Neural progenitor cell (in vitro differentiated cells): ENCODE measurements around the gene FHOD3. TPM values are rescaled to one million over a fixed set of nuclear protein-coding genes. Genes with fewer than 3 reads are reported as not detected.

Source experiments
- DNase-seq: peaks from one replicate; pipeline ENCODE4 v3.0.0-alpha.2; 2016; ENCODE audit warnings: low spot score
- H2AFZ ChIP-seq: fragments of 200-600 bp; sonication (generic); replicated peaks from 2 replicates; pipeline ENCODE4 v1.6.1; 2016; ENCODE audit warnings: antibody characterized with exemption
- H3F3A ChIP-seq: fragments of 200-600 bp; sonication (generic); 2 replicates; pipeline ENCODE4 v1.6.1; 2016; ENCODE audit warnings: antibody characterized with exemption, low read depth
- H3K27ac ChIP-seq: fragments of 200-600 bp; sonication (generic); 2 replicates; pipeline ENCODE4 v1.5.1; 2016; ENCODE audit warnings: mild to moderate bottlenecking
- H3K27me3 ChIP-seq: fragments of 200-600 bp; sonication (generic); 2 replicates; pipeline ENCODE4 v1.6.1; 2016; ENCODE audit warnings: mild to moderate bottlenecking, moderate library complexity
- H3K36me3 ChIP-seq: fragments of 200-600 bp; sonication (generic); 2 replicates; pipeline ENCODE4 v1.5.1; 2016
- H3K4me1 ChIP-seq: fragments of 200-600 bp; sonication (generic); 2 replicates; pipeline ENCODE4 v1.6.1; 2016; ENCODE audit warnings: mixed run types
- H3K4me2 ChIP-seq: fragments of 200-600 bp; sonication (generic); 2 replicates; pipeline ENCODE4 v1.6.1; 2016
- H3K4me3 ChIP-seq: fragments of 200-600 bp; sonication (generic); 2 replicates; pipeline ENCODE4 v1.5.1; 2016
- H3K79me2 ChIP-seq: fragments of 200-600 bp; sonication (generic); 2 replicates; pipeline ENCODE4 v1.6.1; 2016; ENCODE audit warnings: low read depth
- H3K9ac ChIP-seq: fragments of 200-600 bp; sonication (generic); 2 replicates; pipeline ENCODE4 v1.6.1; 2016
- H3K9me3 ChIP-seq: fragments of 200-600 bp; sonication (generic); 2 replicates; pipeline ENCODE4 v1.5.1; 2016; ENCODE audit warnings: low read depth
- H4K20me1 ChIP-seq: fragments of 200-600 bp; sonication (generic); 2 replicates; pipeline ENCODE4 v1.6.1; 2016; ENCODE audit warnings: low read depth
- H3K27ac Mint-ChIP-seq: 3 replicates; pipeline ENCODE4 v1.8.0; 2021; ENCODE audit warnings: mixed read lengths
- H3K27me3 Mint-ChIP-seq: 2 replicates; pipeline ENCODE4 v1.8.0; 2022; ENCODE audit warnings: low read depth, mild to moderate bottlenecking, inconsistent platforms, moderate library complexity, mixed read lengths; ENCODE audit not compliant: insufficient read depth
- H3K36me3 Mint-ChIP-seq: 3 replicates; pipeline ENCODE4 v1.8.0; 2021; ENCODE audit warnings: mixed read lengths
- H3K4me1 Mint-ChIP-seq: 3 replicates; pipeline ENCODE4 v1.8.0; 2021; ENCODE audit warnings: mixed read lengths
- H3K4me3 Mint-ChIP-seq: 3 replicates; pipeline ENCODE4 v1.8.0; 2021; ENCODE audit warnings: mild to moderate bottlenecking, moderate library complexity, mixed read lengths
- H3K9me3 Mint-ChIP-seq: 3 replicates; pipeline ENCODE4 v1.8.0; 2020; ENCODE audit warnings: mixed read lengths
- CTCF ChIP-seq: fragments of 200-600 bp; sonication (generic); IDR thresholded peaks from 2 replicates; pipeline ENCODE4 v1.5.1; 2017; ENCODE audit warnings: antibody characterized with exemption, mild to moderate bottlenecking
- EZH2 ChIP-seq: fragments of 200-600 bp; sonication (generic); IDR thresholded peaks from 2 replicates; pipeline ENCODE4 v1.6.1; 2017; ENCODE audit warnings: antibody characterized with exemption, mild to moderate bottlenecking, moderate library complexity
- EZH2phosphoT487 ChIP-seq: fragments of 200-600 bp; sonication (generic); IDR thresholded peaks from 2 replicates; pipeline ENCODE4 v1.6.1; 2017; ENCODE audit warnings: antibody characterized with exemption
- total RNA-seq: library from RNA; depleted of rRNA; stranded (reverse); fragments of >200 nt; gene quantifications from 2 replicates; pipeline ENCODE4 v1.2.3, GENCODE V29; 2015; ENCODE audit warnings: low replicate concordance

FHOD3 gene
- total RNA-seq, 1 donor from 2014 or later: 69.7 TPM

- no peak overlapping the region for H2AFZ ChIP-seq
- Mint-ChIP-seq H3K27me3 (no peaks in the 10 kb centered on the region), H3K36me3 (peaks cover 42% of the 10 kb centered on the region), H3K9me3 (peaks cover 17% of the 10 kb centered on the region), H3K4me3 (no peak overlapping the region), H3K27ac (no peak overlapping the region), H3K4me1 (no peaks in the 10 kb centered on the region)
- H3K9me3 ChIP-seq: no peaks in the 10 kb centered on the region
- H3K36me3 ChIP-seq: peaks cover 4% of the 10 kb centered on the region
- H3K27ac ChIP-seq: no peak overlapping the region
- H3K4me3 ChIP-seq: no peak overlapping the region
- no peak overlapping the region for H3K9ac ChIP-seq
- H4K20me1 ChIP-seq: peaks cover 21% of the 10 kb centered on the region
- peaks cover 44% of the 10 kb centered on the region for H3K79me2 ChIP-seq
- no peaks in the 10 kb centered on the region for H3F3A ChIP-seq
- no peaks in the 10 kb centered on the region for H3K27me3 ChIP-seq
- H3K4me1 ChIP-seq: no peaks in the 10 kb centered on the region
- DNase-seq: no peak
- no peak overlapping the region for H3K4me2 ChIP-seq
- no peak for TF ChIP-seq CTCF
- no peak for TF ChIP-seq EZH2phosphoT487
- TF ChIP-seq EZH2: no peak
These were observed 524.2 kb downstream of the FHOD3 start for GRCh38 chr18:36821681-36822080.

GRCh38 chr18:36825526-36825925, 528.0 kb downstream of the FHOD3 start:
- DNase-seq: no peak
- Histone ChIP-seq H3K9ac (no peak overlapping the region), H3K4me2 (no peak overlapping the region), H3K4me3 (no peak overlapping the region), H3F3A (peaks cover 23% of the 10 kb centered on the region), H2AFZ (no peak overlapping the region), H3K79me2 (peaks cover 63% of the 10 kb centered on the region), H3K9me3 (no peaks in the 10 kb centered on the region), H3K27ac (no peak overlapping the region), H3K27me3 (no peaks in the 10 kb centered on the region), H3K36me3 (peaks cover 4% of the 10 kb centered on the region), H4K20me1 (peaks cover 11% of the 10 kb centered on the region), H3K4me1 (peaks cover 3% of the 10 kb centered on the region)
- Mint-ChIP-seq H3K27ac (no peak overlapping the region), H3K4me3 (no peak overlapping the region), H3K9me3 (peaks cover 17% of the 10 kb centered on the region), H3K36me3 (peaks cover 31% of the 10 kb centered on the region), H3K4me1 (peaks cover 19% of the 10 kb centered on the region), H3K27me3 (peaks cover 2% of the 10 kb centered on the region)
- TF ChIP-seq EZH2phosphoT487 (no peak), EZH2 (no peak)

GRCh38 chr18:36826556-36826955, 529.0 kb downstream of the FHOD3 start:
- no peak overlapping the region for H3K9ac ChIP-seq
- H4K20me1 ChIP-seq: peaks cover 1% of the 10 kb centered on the region
- Mint-ChIP-seq H3K36me3 (peaks cover 29% of the 10 kb centered on the region), H3K27ac (no peak overlapping the region), H3K4me3 (peak overlapping the region; percentile 7), H3K9me3 (peaks cover 17% of the 10 kb centered on the region), H3K4me1 (peaks cover 27% of the 10 kb centered on the region), H3K27me3 (peaks cover 2% of the 10 kb centered on the region)
- H3F3A ChIP-seq: peaks cover 23% of the 10 kb centered on the region
- H3K4me1 ChIP-seq: peaks cover 3% of the 10 kb centered on the region
- H3K4me2 ChIP-seq: no peak overlapping the region
- no peak overlapping the region for H3K4me3 ChIP-seq
- peaks cover 64% of the 10 kb centered on the region for H3K79me2 ChIP-seq
- no peak overlapping the region for H2AFZ ChIP-seq
- no peaks in the 10 kb centered on the region for H3K27me3 ChIP-seq
- no peak for DNase-seq
- H3K36me3 ChIP-seq: peaks cover 4% of the 10 kb centered on the region
- TF ChIP-seq CTCF (no peak), EZH2phosphoT487 (no peak), EZH2 (no peak)
- H3K9me3 ChIP-seq: no peaks in the 10 kb centered on the region
- H3K27ac ChIP-seq: no peak overlapping the region

GRCh38 chr18:36828157-36828629, 530.7 kb downstream of the FHOD3 start:
- peaks cover 3% of the 10 kb centered on the region for H3K4me1 ChIP-seq
- H3K4me2 ChIP-seq: peak overlapping the region; percentile 76
- H3K9me3 Mint-ChIP-seq: peaks cover 17% of the 10 kb centered on the region
- H3K36me3 ChIP-seq: no peaks in the 10 kb centered on the region
- peaks cover 2% of the 10 kb centered on the region for H3K27me3 Mint-ChIP-seq
- peak overlapping the region; percentile 38 for H3K9ac ChIP-seq
- peaks cover 25% of the 10 kb centered on the region for H3K36me3 Mint-ChIP-seq
- H2AFZ ChIP-seq: peak overlapping the region; percentile 96
- DNase-seq: peak; percentile 73
- peaks cover 23% of the 10 kb centered on the region for H3F3A ChIP-seq
- H3K4me1 Mint-ChIP-seq: peaks cover 27% of the 10 kb centered on the region
- no peak for TF ChIP-seq EZH2phosphoT487
- peak overlapping the region; percentile 90 for H3K27ac Mint-ChIP-seq
- no peaks in the 10 kb centered on the region for H3K27me3 ChIP-seq
- peak overlapping the region; percentile 83 for H3K4me3 ChIP-seq
- peak overlapping the region; percentile 89 for H3K4me3 Mint-ChIP-seq
- no peak overlapping the region for H3K27ac ChIP-seq
- H3K79me2 ChIP-seq: peaks cover 58% of the 10 kb centered on the region
- no peaks in the 10 kb centered on the region for H3K9me3 ChIP-seq
- H4K20me1 ChIP-seq: no peaks in the 10 kb centered on the region
